Measurements from ENCODE around the gene GNB5.

GNB5 gene

DNA sequence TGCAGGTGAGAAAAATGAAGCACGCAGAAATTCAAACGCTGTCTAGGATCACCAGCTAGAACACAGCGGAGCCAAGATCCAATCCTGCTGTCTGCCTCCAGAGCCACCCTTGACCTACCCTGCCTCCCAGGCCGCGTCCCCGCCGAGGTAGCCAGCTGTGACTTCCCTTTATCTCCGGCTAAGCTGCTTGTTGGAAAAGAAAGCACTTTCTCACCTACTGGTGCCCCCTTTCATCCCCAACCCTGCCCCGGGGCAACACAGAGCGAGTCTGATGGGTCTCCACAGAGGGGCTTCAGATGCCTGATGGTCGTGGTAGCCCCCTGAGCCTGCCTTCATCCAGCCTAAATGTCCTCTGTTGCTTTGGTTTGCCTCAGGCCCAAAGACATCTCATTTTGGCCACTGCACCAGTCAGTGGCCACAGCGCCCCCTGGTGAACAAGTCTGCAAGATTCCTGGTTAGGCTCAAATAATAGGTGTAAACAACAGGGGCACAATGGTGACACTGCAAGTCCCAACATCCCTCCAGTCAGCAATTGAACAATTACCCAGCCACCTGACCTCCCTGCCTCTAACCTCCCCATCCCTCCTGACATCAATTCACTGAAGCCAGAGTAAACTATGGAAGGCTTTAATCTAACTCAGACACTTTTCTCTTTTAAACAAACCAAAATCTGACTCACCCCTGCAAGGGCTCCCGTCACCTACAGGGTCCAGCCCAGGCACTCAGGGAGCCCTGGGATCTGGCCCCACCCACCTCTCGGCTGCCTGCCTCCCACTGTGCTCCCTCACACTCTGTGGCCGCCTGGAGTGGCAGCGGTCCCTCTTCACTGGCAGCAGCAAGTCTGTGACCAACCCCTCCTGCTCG is 51.4 kb downstream of the GNB5 start:
- H3K4me2 ChIP-seq (ENCODE audit: insufficient read depth, low read length, poor library complexity, severe bottlenecking), result no peak overlapping the region
- peak overlapping the region; percentile 73 for H3K18ac ChIP-seq (ENCODE audit: low read length)
- no peak overlapping the region for H2BK5ac ChIP-seq (ENCODE audit: low read length)
- H3K4me3 ChIP-seq (ENCODE audit: low read length in 2 of 2), result no peak overlapping the region
- H2BK15ac ChIP-seq (ENCODE audit: low read length), result no peak overlapping the region
- peaks cover 3% of the 10 kb centered on the region in 2 donors for H3K4me1 ChIP-seq (ENCODE audit: control insufficient read depth in 2 of 2, insufficient read depth in 1 of 2, low read depth in 1 of 2, low read length in 2 of 2)
- peaks cover 11 to 14% of the 10 kb centered on the region in 2 donors for H3K36me3 ChIP-seq (replicated peaks in 1 of 2; ENCODE audit: control insufficient read depth in 2 of 2, insufficient read depth in 2 of 2, low read length in 2 of 2)
- no CpG with 5 or more reads among the region's 17 CpGs for WGBS, 2 donors (ENCODE audit: extremely low coverage in 2 of 2, insufficient read length in 2 of 2, insufficient replicate concordance in 1 of 2)
- H3K79me1 ChIP-seq (ENCODE audit: low read depth, low read length), result no peaks in the 10 kb centered on the region
- no peaks in the 10 kb centered on the region for H3K27me3 ChIP-seq (ENCODE audit: control insufficient read depth in 3 of 3, insufficient read depth in 3 of 3, low read depth in 1 of 3, low read length in 3 of 3)
- H3K9ac ChIP-seq (ENCODE audit: low read depth, low read length, poor library complexity), result peak overlapping the region; percentile 46
- H3K4ac ChIP-seq (ENCODE audit: low read length), result no peak overlapping the region
- peak overlapping the region; percentile 14 for H4K91ac ChIP-seq (ENCODE audit: low read depth, low read length, poor library complexity)
- H3K14ac ChIP-seq (ENCODE audit: low read length), result no peak overlapping the region
- no peaks in the 10 kb centered on the region for H3K9me3 ChIP-seq (replicated peaks in 1 of 2; ENCODE audit: control insufficient read depth in 2 of 2, insufficient read depth in 1 of 2, low read depth in 1 of 2, low read length in 2 of 2)
- peak overlapping the region; percentile 47 for H2AFZ ChIP-seq (ENCODE audit: low read length)
- DNase-seq (ENCODE audit: low spot score), result peak; percentile 65
- peak overlapping the region; percentile 66 for H4K8ac ChIP-seq (ENCODE audit: low read depth, low read length)
- peak overlapping the region; percentile 16 for H3K23ac ChIP-seq (ENCODE audit: low read depth, low read length, poor library complexity)
- no peak overlapping the region for H2BK12ac ChIP-seq (ENCODE audit: low read length)
- peak overlapping the region; percentile 80 for H2AK5ac ChIP-seq (ENCODE audit: low read depth, low read length)
- H2BK120ac ChIP-seq (ENCODE audit: low read depth, low read length), result no peak overlapping the region
- peak overlapping the region; percentile 20 for H3K27ac ChIP-seq (replicated peaks; ENCODE audit: low read length)

DNA sequence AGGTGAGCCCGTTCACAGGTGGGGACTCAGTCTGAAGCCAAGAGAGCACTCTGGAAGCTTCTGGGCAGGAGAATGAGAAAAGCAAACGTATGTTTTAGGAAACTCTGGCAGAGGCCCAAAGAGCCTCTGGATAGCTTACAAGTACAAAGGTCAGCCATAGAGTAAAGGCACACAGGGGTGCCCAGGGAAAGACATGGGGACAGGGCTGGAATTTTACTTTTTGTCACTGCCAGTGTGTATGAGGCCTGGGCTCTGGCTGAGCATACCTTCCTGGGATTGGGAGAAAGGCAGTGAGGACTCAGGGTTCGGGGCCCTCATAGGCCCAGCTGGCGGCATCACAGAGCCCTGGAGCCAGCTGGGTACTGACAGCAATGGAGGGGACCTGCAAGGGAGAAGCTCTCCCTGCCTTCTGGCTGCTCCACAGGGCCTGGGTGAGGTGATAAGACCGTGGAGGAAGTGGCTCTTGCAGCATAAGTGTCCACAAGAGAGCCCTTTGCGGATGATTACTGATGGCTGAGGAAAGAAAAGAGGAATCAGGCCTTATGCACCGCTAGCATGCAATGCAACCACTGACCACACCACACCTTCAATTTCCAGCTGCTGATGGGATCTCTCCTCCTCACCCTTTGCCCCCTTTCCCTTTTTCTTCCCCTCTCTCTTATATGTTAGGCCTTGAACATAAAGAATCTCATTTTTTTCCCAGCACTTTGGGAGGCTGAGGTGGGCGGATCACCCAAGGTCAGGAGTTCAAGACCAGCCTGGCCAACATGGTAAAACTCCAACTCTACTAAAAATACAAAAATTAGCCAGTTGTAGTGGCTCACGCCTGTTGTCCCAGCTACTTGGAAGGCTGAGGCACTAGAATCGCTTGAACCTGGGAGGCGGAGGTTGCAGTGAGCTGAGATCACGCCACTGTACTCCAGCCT is 53.5 kb downstream of the GNB5 start:
- no peak overlapping the region for H3K14ac ChIP-seq (ENCODE audit: low read length)

DNA sequence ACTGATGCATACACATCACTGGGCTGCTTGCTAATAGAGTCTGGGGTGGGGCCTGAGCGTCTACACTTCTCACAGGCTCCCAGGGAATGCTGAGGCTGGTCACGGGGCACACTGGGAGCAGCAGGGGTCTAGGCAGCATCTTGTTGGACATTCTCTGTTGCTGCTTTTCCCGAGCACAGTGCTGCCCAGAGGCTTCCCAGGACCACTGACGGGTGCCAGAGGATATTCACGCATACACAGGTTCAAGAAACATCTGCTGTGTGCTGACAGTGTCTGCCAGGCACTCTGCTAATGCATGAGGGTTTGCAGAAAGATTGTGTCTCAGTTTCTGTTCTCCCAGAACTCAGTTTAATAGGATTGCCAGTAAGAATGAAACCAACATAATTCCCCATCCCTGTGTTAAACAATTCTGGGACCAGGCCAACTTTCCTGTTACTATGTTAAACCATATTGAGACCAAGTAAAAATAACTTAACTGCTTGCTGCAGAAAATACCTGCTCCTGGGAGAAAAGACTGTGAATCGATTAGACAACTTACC is 54.7 kb downstream of the GNB5 start:
- Histone ChIP-seq H4K91ac (ENCODE audit: low read depth, low read length, poor library complexity) (no peak overlapping the region), H3K79me1 (ENCODE audit: low read depth, low read length) (no peaks in the 10 kb centered on the region), H3K9ac (ENCODE audit: low read depth, low read length, poor library complexity) (no peak overlapping the region), H2BK5ac (ENCODE audit: low read length) (no peak overlapping the region), H3K4me1 (ENCODE audit: control insufficient read depth in 2 of 2, insufficient read depth in 1 of 2, low read depth in 1 of 2, low read length in 2 of 2) (peaks cover 3% of the 10 kb centered on the region in 2 donors), H3K27me3 (ENCODE audit: control insufficient read depth in 3 of 3, insufficient read depth in 3 of 3, low read depth in 1 of 3, low read length in 3 of 3) (no peaks in the 10 kb centered on the region), H2BK12ac (ENCODE audit: low read length) (no peak overlapping the region), H3K4ac (ENCODE audit: low read length) (no peak overlapping the region), H2AFZ (ENCODE audit: low read length) (no peak overlapping the region), H2BK120ac (ENCODE audit: low read depth, low read length) (no peak overlapping the region), H3K23ac (ENCODE audit: low read depth, low read length, poor library complexity) (no peak overlapping the region), H4K8ac (ENCODE audit: low read depth, low read length) (no peak overlapping the region), H2BK15ac (ENCODE audit: low read length) (no peak overlapping the region), H3K36me3 (replicated peaks in 1 of 2; ENCODE audit: control insufficient read depth in 2 of 2, insufficient read depth in 2 of 2, low read length in 2 of 2) (peaks cover 8% of the 10 kb centered on the region in 2 donors), H3K4me3 (ENCODE audit: low read length in 2 of 2) (no peak overlapping the region), H3K27ac (replicated peaks; ENCODE audit: low read length) (no peak overlapping the region), H2AK5ac (ENCODE audit: low read depth, low read length) (no peak overlapping the region), H3K18ac (ENCODE audit: low read length) (no peak overlapping the region), H3K4me2 (ENCODE audit: insufficient read depth, low read length, poor library complexity, severe bottlenecking) (no peak overlapping the region), H3K9me3 (replicated peaks in 1 of 2; ENCODE audit: control insufficient read depth in 2 of 2, insufficient read depth in 1 of 2, low read depth in 1 of 2, low read length in 2 of 2) (no peaks in the 10 kb centered on the region), H3K14ac (ENCODE audit: low read length) (no peak overlapping the region)
- no peak for DNase-seq (ENCODE audit: low spot score)
- WGBS, 2 donors (ENCODE audit: extremely low coverage in 2 of 2, insufficient read length in 2 of 2, insufficient replicate concordance in 1 of 2), result no CpG with 5 or more reads among the region's 6 CpGs

More for the DNA sequence above, 53.5 kb downstream of the GNB5 start:
- Histone ChIP-seq H3K9me3 (replicated peaks in 1 of 2; ENCODE audit: control insufficient read depth in 2 of 2, insufficient read depth in 1 of 2, low read depth in 1 of 2, low read length in 2 of 2) (no peaks in the 10 kb centered on the region), H3K36me3 (replicated peaks in 1 of 2; ENCODE audit: control insufficient read depth in 2 of 2, insufficient read depth in 2 of 2, low read length in 2 of 2) (peaks cover 4 to 6% of the 10 kb centered on the region in 2 donors), H3K4me3 (ENCODE audit: low read length in 2 of 2) (no peak overlapping the region), H3K27me3 (ENCODE audit: control insufficient read depth in 3 of 3, insufficient read depth in 3 of 3, low read depth in 1 of 3, low read length in 3 of 3) (no peaks in the 10 kb centered on the region), H2BK5ac (ENCODE audit: low read length) (no peak overlapping the region), H4K91ac (ENCODE audit: low read depth, low read length, poor library complexity) (no peak overlapping the region), H3K27ac (replicated peaks; ENCODE audit: low read length) (no peak overlapping the region), H2AK5ac (ENCODE audit: low read depth, low read length) (no peak overlapping the region), H3K9ac (ENCODE audit: low read depth, low read length, poor library complexity) (no peak overlapping the region), H2BK120ac (ENCODE audit: low read depth, low read length) (no peak overlapping the region), H3K18ac (ENCODE audit: low read length) (no peak overlapping the region), H3K4me1 (ENCODE audit: control insufficient read depth in 2 of 2, insufficient read depth in 1 of 2, low read depth in 1 of 2, low read length in 2 of 2) (peaks cover 3% of the 10 kb centered on the region in 2 donors), H2BK15ac (ENCODE audit: low read length) (no peak overlapping the region), H3K4me2 (ENCODE audit: insufficient read depth, low read length, poor library complexity, severe bottlenecking) (no peak overlapping the region), H3K79me1 (ENCODE audit: low read depth, low read length) (no peaks in the 10 kb centered on the region), H2AFZ (ENCODE audit: low read length) (no peak overlapping the region), H2BK12ac (ENCODE audit: low read length) (no peak overlapping the region), H3K23ac (ENCODE audit: low read depth, low read length, poor library complexity) (no peak overlapping the region), H4K8ac (ENCODE audit: low read depth, low read length) (no peak overlapping the region), H3K4ac (ENCODE audit: low read length) (no peak overlapping the region)
- DNase-seq (ENCODE audit: low spot score), result no peak
- WGBS, 2 donors (ENCODE audit: extremely low coverage in 2 of 2, insufficient read length in 2 of 2, insufficient replicate concordance in 1 of 2), result no CpG with 5 or more reads among the region's 12 CpGs
